ENCODE data around the gene ANO8. TPM values are rescaled to one million over a fixed set of nuclear protein-coding genes. Genes with fewer than 3 reads are reported as not detected.

ANO8 gene
- total and polyA plus RNA-seq, 2 of the 8 experiments (the other 6 are each of a cell fraction or from before 2014, with no cell fraction given): 9.5 to 20.7 TPM

GRCh38 chr19:17347877-17348276 lies 13.2 kb upstream of the ANO8 start:
- peaks cover 0 to 4% (median 3%) of the 10 kb centered on the region in 4 experiments; a peak in 3 of 7 replicates for H3K4me1 ChIP-seq (replicated peaks in 1 of 4; ENCODE audit: control insufficient read depth in 3 of 4, insufficient read depth in 4 of 4, low read length in 3 of 4)
- H3K4me3 ChIP-seq (ENCODE audit: extremely low read depth in 1 of 4, insufficient read depth in 2 of 4, low read depth in 3 of 4, low read length in 4 of 4): no peak overlapping the region
- POLR2A ChIA-PET (ENCODE audit: partially characterized antibody): interaction anchor here (0.9 to 2.1 kb wide), 3 partner anchors 10 to 57 kb away, joined by 3 to 6 read pairs (median 3); partner anchors contain the start of gene GTPBP3
- 89% methylated on average over 2 of the region's 2 CpGs; no CpG with 5 or more reads in 1 of the 2 experiments for WGBS, 2 experiments (ENCODE audit: extremely low coverage in 1 of 2, insufficient coverage in 1 of 2, insufficient read length in 1 of 2, insufficient replicate concordance in 2 of 2, low coverage in 1 of 2, low lambda C conversion rate in 2 of 2, missing lambda C conversion rate in 1 of 2)
- H4K91ac ChIP-seq (replicated peaks; ENCODE audit: insufficient read length, low read length): peak overlapping the region; percentile 32
- H2BK15ac ChIP-seq (ENCODE audit: low read length): no peak overlapping the region
- H3K23ac ChIP-seq (ENCODE audit: insufficient read length): no peak overlapping the region
- H3K27ac ChIP-seq (ENCODE audit: low read depth, low read length): no peak overlapping the region
- no peak overlapping the region for H3K14ac ChIP-seq (ENCODE audit: insufficient read length)
- no peaks in the 10 kb centered on the region for H3K79me1 ChIP-seq (ENCODE audit: low read depth, low read length)
- no peak overlapping the region for H2BK5ac ChIP-seq (ENCODE audit: low read depth, low read length)
- 0 out of 2 replicates have a peak overlapping the region, but pooled peaks have one; percentile 51 for H2BK20ac ChIP-seq (ENCODE audit: low read length)
- H3K18ac ChIP-seq (ENCODE audit: extremely low read depth, low read length): no peak overlapping the region
- H2BK120ac ChIP-seq (replicated peaks; ENCODE audit: low read depth, low read length): no peak overlapping the region
- no peak overlapping the region for H2AFZ ChIP-seq (ENCODE audit: low read length)
- no peak overlapping the region for H3K4ac ChIP-seq (replicated peaks; ENCODE audit: insufficient read length, low read depth, low read length)
- no peaks in the 10 kb centered on the region for H3K36me3 ChIP-seq (ENCODE audit: control insufficient read depth in 2 of 4, insufficient read depth in 4 of 4, low read length in 3 of 4)
- no peak overlapping the region for H3K9ac ChIP-seq (replicated peaks in 1 of 4; ENCODE audit: extremely low read depth in 1 of 4, low read depth in 3 of 4, low read length in 3 of 4)
- no peak for DNase-seq (ENCODE audit: low read depth in 1 of 2, low spot score in 2 of 2)
- H4K5ac ChIP-seq (ENCODE audit: insufficient read length, low read depth, low read length): no peak overlapping the region
- no peak overlapping the region for H4K8ac ChIP-seq (ENCODE audit: extremely low read depth, insufficient read depth, low read length)
- H3K23me2 ChIP-seq (ENCODE audit: low read depth, low read length): no peaks in the 10 kb centered on the region
- FAIRE-seq: no peak
- no peak overlapping the region for H3K56ac ChIP-seq (replicated peaks; ENCODE audit: insufficient read length, low read depth, low read length)
- no peak for TF ChIP-seq TEAD4 (IDR thresholded peaks at IDR 0.05; ENCODE audit: low read depth, low read length)
- no peak for TF ChIP-seq PHF8 (conservative IDR thresholded peaks at IDR 0.05; ENCODE audit: low read depth, low read length)
- TF ChIP-seq KDM1A (IDR thresholded peaks at IDR 0.05; ENCODE audit: borderline replicate concordance, low read length): peak; percentile 83
- H3K27me3 ChIP-seq (replicated peaks in 1 of 4; ENCODE audit: control insufficient read depth in 3 of 4, extremely low read depth in 1 of 4, insufficient read depth in 3 of 4, low read length in 3 of 4): no peaks in the 10 kb centered on the region
- H3K4me2 ChIP-seq (ENCODE audit: insufficient read depth in 1 of 2, low read depth in 2 of 2, low read length in 2 of 2): no peak overlapping the region
- H3K79me2 ChIP-seq (ENCODE audit: control insufficient read depth in 1 of 2, insufficient read depth in 2 of 2, low read length in 2 of 2): no peaks in the 10 kb centered on the region
- H2BK12ac ChIP-seq (ENCODE audit: low read depth, low read length): no peak overlapping the region
- H2AK5ac ChIP-seq (ENCODE audit: low read depth, low read length): no peak overlapping the region
- H3K9me3 ChIP-seq (ENCODE audit: insufficient read depth in 2 of 2, low read depth in 1 of 2, low read length in 1 of 2): no peaks in the 10 kb centered on the region
- CTCF ChIA-PET (ENCODE audit: partially characterized antibody): interaction anchor here (1.4 to 13.5 kb wide), 8 partner anchors 10 to 117 kb away, joined by 5 to 153 read pairs (median 6); partner anchors contain the start of gene CCDC194
- no peaks in the 10 kb centered on the region for H4K20me1 ChIP-seq (replicated peaks in 1 of 2; ENCODE audit: control insufficient read depth in 1 of 2, insufficient read depth in 2 of 2, low read length in 2 of 2)

Data from H1 (cell line).